NK-92 treated with Interleukin-12 subunit alpha and Interleukin-12 subunit beta, amount 100 ng/mL, for 24 hours (cell line): ENCODE results near the gene TOB2.
"Not testable (repeated sequence)": the region's sequence is repeated elsewhere in the genome, so short reads cannot be mapped to it uniquely, and the experiment has no call there.

Experiments
- DNase-seq: peaks from one replicate; lab custom pipeline; 2025; lab: John Stamatoyannopoulos, UW

TOB2 gene

GRCh38 chr22:41461901-41462300 is 15.3 kb upstream of the TOB2 start:
- DNase-seq, result no peak

GRCh38 chr22:41460071-41460470 is 13.5 kb upstream of the TOB2 start:
- not testable (repeated sequence) for DNase-seq

- DNase-seq, result no peak
Measured at GRCh38 chr22:41459431-41459830, 12.8 kb upstream of the TOB2 start.

DNA sequence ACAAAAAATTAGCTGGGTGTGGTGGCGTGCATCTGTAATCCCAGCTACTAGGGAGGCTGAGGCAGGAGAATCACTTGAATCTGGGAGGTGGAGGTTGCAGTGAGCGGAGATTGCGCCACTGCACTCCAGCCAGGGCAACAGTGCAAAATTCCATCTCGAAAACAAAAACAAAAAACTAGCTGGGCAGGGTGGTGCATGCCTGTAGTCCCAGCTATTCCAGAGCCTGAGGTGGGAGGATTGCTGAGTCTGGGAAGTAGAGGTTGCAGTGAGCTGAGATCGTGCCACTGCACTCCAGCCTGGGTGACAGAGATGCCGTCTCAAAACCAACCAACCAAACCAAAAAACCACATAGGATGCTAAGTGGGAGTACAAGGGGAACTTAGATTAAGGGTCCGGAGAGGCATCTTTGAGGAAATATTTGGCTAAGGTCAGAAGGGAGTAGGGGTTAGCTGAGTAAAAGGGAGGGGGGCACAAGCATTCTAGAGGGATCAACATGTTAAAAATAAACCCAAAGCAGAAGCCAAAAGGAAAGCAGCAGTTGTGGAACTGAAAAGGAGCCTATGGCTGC is 11.6 kb upstream of the TOB2 start:
- DNase-seq, result no peak

- DNase-seq, result peak; percentile 77
Measured at GRCh38 chr22:41448189-41448808, 1.7 kb upstream of the TOB2 start.

GRCh38 chr22:41447435-41448188 is 1.0 kb upstream of the TOB2 start:
- peak; percentile 47 for DNase-seq

DNA sequence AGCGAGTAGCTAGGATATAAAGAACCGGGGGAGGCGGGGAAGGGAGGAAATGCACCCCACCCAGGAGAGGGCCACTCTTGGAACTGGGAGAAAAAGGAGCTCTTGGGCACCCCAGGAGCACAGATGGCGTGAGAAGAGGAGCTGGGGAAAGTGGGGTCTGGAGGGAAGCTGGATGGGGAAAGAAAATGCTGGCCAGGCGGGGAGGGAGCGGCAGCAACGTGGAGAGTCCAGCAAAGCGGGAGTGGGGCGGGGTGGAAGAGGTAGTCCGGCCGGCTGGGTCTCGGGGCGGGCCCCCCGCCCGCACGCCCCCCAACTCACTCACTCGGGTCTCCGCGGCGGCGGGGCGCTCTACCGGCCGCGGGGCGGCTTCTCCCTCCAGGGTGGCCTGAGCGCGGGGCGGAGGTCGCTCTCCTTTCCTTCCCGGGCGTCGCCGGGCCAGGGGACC is 522 bp downstream of the TOB2 start:
- DNase-seq, result peak; percentile 21

DNA sequence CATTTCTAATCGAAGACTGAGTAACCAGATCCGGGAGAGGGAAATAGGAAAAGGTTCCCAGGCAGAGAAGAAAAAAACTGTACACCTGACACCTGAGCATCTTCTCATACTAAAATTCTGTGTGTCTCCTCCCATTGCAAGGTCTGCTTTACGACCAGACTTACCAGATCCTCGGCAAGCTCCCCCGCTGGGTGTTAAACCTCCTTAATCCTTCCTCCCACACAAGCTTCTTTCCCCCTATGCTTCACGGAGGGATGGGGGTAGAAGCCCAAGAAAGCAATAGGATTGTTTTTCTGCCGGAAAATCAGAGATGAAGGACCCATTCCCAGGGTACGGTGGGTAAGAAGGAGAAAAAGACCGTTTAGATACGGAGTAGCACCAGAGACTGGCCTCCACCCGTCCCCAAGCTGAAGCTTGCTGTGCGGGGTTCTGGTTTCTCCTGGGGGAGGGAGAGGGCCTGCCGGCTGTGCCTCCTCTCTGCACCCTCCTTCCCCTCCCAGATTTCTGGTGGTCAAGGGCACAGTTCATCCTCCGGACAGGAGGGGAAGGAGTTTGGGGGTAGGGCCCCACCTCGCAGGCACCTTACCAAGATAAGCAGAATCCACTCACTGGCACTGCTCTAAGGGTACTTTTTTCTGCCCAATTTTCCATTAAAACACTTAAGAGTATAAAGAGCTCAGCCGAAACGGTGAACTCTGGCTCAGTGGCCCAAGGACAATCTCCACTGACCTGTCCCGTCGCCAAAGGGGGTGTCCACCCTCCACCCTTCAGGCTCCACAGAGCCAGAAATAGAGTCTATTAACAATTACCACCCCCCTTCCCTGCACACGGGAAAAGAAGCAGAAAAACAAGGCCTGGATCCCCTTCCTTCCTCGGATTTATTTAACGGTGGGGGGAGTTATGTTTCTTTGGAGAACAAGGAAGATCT is 1.2 kb downstream of the TOB2 start:
- DNase-seq, result peak; percentile 28

GRCh38 chr22:41444360-41445128 is 2.1 kb downstream of the TOB2 start:
- peak; percentile 88 for DNase-seq

DNA sequence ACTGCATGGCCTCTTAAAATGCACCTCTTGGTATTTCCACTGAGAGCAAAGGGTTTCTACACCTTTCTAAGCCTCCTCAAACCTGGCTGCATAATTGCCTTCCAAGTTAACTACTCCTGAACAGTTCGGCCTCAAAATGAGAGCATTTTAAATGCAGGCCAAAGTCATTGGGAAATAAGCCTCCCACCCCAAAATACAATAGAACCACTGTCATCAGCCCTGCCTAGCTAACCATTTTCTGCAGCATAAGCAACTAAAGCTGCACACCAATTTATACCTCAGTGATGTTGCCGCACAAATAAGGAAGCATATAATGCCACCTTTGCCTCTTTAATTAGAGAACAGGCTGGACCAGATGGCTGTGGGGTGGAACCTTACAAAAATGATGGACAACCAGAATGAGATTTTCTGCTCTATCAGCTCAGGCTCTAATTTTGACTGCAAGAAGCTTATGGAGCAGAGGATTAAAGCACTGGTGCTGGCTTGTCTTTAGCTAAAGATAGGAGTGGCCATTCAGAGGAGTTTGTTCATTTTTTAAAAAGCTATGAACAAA is 4.3 kb downstream of the TOB2 start:
- DNase-seq, result no peak

DNA sequence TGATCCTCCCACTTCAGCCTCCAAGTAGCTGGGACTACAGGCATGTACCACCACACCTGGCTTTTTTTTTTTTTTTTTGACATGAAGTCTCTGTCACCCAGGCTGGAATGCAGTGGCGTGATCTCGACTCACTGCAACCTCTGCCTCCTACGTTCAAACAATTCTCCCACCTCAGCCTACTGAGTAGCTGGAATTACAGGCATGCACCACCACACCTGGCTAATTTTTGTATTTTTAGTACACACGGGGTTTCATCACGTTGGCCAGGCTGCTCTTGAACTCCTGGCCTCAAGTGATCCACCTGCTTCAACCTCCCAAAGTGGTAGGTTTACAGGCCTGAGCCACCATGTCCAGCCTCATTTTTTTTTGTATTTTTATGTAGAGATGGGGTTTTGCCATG is 6.1 kb downstream of the TOB2 start:
- DNase-seq, result not testable (repeated sequence)

DNA sequence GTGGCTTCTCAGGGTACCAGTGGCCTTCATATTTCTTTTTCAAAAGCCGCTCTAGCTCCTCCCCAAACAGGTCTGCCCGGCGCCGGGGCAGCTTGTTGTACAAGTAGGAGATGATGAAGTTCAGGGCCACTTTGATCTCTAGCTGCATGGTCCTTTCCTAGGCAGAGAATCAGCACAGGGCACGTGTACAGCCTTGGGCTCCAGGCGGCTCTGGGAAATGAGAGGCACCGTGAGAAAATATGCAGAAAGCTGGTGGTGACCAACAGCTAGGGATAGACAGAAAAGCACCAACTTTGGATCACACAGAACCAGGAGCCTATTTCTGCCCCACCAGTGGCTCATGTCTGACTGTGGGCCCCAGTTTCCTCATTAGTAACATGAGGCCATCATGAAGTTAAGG is 9.4 kb downstream of the TOB2 start:
- DNase-seq, result no peak

DNA sequence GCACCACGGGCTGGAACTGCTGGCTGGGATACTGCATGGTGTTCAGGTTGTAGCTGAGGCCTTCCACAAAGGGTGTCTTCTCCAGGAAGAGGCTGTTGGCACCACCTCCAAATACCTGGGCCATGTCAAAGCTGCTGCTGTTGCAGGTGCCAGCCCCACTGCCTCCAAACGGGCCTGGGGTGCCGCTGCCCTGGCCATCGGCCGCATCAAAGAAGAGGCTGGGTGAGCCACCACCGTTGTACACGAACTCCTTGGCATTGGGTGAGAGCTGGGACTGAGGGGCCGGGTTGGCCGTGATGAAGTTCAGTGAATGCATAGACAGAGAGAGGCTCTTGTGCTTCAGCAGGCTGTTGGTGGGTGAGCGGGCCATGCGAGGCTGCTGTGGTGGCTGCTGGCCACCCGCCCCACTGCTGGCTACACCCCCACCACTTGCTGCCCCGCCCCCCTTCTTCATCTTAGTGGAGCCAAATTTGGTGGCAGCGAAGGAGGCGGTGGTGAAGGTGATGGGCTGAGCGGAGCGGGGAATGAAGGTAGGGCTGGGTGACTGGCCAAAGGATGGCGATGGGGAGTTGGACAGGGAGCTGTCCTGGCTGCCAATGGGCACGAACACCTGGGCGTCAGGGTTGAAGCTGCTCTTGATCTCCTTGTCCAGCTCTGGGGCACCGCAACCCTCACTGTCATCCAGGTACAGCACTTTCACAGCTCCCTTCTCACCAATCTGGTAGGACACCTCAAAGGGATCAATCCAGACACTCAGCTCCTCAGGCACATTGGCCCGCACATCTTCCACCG is 10.1 kb downstream of the TOB2 start:
- no peak for DNase-seq

- no peak for DNase-seq
Measured at GRCh38 chr22:41435560-41435959, 11.0 kb downstream of the TOB2 start.

DNA sequence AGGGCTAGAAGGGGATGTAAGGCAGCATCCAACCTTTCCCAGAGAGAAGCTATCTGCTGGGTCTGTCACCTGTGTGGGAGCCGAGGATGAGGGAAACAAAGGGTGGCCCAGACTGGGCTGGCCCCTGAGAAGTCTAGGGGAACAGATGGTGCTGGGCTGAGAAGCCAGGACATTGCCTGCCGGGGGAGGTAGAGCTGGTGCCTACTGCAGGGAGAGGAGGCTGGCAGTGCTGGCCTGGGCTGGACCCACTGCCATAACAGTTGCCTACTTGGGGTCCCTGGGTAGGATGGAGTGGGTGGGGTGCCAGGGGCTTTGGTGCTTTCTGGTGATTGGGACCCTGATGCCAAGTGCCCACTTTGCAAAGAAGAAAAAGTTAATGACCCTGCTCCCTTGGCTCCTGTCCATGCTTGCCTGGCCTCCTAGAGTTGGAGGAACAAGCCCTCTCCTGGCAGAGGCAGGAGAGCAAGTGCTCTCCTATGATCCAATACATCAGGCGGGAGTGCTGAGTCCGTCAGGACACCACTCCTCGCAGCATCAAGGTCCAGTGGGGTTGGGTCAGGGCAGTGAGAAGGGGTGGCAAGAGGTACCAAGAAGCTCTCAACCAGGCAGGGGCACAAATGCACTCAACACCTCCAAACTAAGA is 12.1 kb downstream of the TOB2 start:
- DNase-seq, result not testable (repeated sequence)

DNA sequence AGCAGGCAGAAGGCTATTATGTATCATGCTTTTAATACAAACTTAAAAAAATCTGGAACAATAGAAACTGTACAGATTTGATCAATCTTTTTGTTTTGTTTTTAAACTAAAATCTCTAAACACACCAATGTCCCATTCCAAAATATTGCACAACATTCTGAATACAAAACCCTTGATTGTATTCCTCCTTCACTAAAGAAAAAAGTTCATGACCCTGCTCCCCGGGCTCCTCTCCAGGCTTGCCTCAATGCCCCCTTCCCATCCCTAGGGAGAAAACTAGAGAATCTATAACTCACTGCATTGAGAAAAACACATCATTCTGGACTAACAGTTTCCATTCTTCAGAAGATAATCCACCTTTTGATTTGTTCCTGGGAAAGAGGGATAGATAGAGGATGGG is 13.1 kb downstream of the TOB2 start:
- not testable (repeated sequence) for DNase-seq

DNA sequence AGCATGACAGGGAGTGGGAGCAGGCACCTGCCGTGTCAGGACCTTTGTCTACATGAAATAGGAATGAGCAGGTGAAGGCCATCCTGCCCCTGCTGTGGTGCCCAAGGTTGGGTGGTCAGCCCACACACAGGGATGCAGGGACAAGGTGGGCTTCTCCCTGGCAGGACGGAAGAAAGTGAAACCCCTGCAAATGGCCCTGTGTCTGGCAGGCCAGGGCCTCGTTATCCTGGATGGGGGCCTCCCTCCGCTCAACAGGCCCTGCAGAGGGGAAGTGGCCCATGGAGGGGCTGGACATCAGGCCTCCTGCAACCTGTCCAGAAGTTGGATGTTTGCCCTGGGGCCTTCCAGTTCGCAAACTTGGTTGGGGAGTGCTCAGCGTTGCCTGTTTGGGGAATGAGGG is 14.9 kb downstream of the TOB2 start:
- no peak for DNase-seq

DNA sequence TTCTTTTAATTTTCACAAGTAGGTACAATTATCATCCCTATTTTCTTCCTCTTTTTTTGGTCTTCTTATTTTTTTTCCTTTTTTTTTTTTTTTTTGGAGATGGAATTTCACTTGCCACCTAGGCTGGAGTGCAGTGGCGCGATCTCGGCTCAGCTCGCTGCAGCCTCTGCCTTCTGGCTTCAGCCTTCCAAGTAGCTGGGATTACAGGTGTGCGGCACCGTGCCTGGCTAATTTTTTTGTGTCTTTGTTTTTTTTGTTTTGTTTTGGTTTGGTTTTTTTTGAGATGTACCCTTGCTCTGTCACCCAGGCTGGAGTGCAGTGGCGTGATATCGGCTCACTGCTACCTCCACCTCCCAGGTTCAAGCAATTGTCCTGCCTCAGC is 16.7 kb downstream of the TOB2 start:
- no peak for DNase-seq

DNA sequence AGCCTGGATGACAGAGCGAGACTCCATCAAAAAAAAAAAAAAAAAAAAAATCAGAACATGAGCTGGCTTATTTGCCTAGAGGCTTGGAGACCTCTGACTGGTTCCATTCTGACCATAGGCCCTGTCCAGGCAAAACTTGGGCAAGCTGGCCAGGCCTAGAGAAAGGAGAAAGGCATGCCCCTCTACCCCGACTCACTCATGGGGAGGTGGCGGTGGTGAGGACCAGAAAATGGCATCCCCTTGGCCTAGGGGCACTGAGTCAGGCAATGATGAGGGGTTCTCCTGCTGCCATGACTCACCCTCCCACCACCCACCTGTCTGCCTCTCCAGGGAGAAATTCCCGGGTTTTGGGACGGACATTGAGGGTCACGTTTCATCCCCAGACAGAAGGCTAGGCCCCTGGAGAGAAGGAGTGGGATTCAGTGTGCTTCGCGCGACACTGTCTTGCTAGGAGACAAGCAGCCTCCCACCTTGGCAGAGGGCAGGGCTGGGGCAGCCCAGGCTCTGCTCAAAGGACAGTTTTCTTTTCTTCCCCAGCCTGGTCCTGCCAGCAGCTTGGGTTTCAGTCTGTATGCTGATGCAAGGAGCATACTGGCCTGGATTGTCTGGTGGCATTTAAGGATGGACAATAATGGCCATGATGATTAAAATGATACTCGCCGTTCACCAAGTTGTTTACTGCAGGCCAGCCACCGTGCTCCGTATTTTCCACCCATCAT is 17.2 kb downstream of the TOB2 start:
- DNase-seq, result no peak
